ENCODE measurements around the gene CENATAC. TPM values are rescaled to one million over a fixed set of nuclear protein-coding genes. Genes with fewer than 3 reads are reported as not detected.

The CENATAC gene
- total RNA-seq, 1 experiment from 2014 or later, result 61.7 TPM

DNA sequence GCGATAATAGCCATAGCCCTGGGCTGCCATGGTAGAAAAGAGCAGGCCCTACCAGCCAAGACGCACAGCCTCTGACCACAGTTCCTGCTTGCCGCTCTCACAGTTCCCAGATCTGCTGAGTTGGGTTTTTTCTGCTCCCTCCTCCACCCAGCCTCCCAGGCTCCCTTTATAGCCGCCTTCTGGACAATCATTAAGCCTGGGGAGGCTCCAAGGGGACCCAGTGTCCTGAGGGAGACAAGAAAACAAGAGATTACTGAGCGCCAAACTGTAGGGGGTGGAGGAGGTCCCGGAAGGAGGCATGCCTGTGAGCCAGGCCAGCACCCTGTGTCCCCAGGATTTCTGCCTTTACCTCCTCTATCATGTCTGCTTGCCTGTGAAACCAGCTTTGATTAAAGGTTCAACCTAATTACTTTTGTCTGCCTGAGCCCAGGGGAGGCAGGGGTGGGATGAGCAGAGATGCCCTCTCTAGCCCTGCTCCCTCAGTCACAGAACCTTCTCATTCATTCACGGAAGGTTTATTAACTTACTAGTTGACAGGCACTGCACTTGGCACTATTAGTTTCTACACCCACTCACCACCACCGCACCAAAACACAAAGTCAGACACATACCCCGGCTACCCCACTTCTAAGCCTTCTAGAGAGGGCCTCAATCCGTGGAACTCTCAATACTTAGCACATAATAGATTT, 31.5 kb downstream of the CENATAC start:
- Histone ChIP-seq H3K27ac (no peak overlapping the region), H3F3A (ENCODE audit: insufficient read depth, low read depth) (peaks cover 17% of the 10 kb centered on the region; the same call in 1 of the 2 replicates), H3K36me3 (ENCODE audit: low read depth) (0 out of 2 replicates have a peak, but pooled peaks cover 10% of the 10 kb centered on the region), H3K4me3 (peak overlapping the region; percentile 80), H3K4me2 (peak overlapping the region; percentile 98), H2AFZ (peak overlapping the region; percentile 99), H3K4me1 (replicated peaks; ENCODE audit: insufficient read depth) (peaks cover 14% of the 10 kb centered on the region; the same call in 1 of the 2 replicates), H3K9me2 (ENCODE audit: insufficient read depth) (no peaks in the 10 kb centered on the region), H4K20me1 (ENCODE audit: insufficient read depth) (no peaks in the 10 kb centered on the region), H3K79me2 (ENCODE audit: low read depth) (peaks cover 16% of the 10 kb centered on the region), H3K27me3 (ENCODE audit: insufficient read depth, low read depth) (no peaks in the 10 kb centered on the region), H3K9me3 (ENCODE audit: insufficient read depth, low read depth) (no peaks in the 10 kb centered on the region)
- CTCF ChIA-PET, result interaction anchor here (0.7 to 1.5 kb wide), 2 partner anchors 38 to 79 kb away, joined by 3 to 7 read pairs; partner anchors contain the start of gene VPS11
- DNase-seq, result peak in 1 of 2 experiments; percentile 15
- BruUV-seq (replicated peaks), result no TSS peak
- TF ChIP-seq CTCF (conservative IDR thresholded peaks at IDR 0.05) (no peak), EZH2 (IDR thresholded peaks at IDR 0.05; ENCODE audit: low read depth) (no peak)
- POLR2A ChIA-PET (ENCODE audit: unreplicated experiment), result no interaction called here
- intact Hi-C loops (cut with micrococcal nuclease; ENCODE audit: unreplicated experiment), result no loop called here

GRCh38 chr11:119030029-119030328, 32.0 kb downstream of the CENATAC start:
- no peak for TF ChIP-seq EZH2 (IDR thresholded peaks at IDR 0.05; ENCODE audit: low read depth)
- Histone ChIP-seq H3K4me3 (peak overlapping the region; percentile 80), H3K9me2 (ENCODE audit: insufficient read depth) (no peaks in the 10 kb centered on the region), H3K27me3 (ENCODE audit: insufficient read depth, low read depth) (no peaks in the 10 kb centered on the region), H3K4me2 (peak overlapping the region; percentile 98), H3F3A (ENCODE audit: insufficient read depth, low read depth) (peaks cover 21% of the 10 kb centered on the region; the same call in 1 of the 2 replicates), H3K36me3 (ENCODE audit: low read depth) (0 out of 2 replicates have a peak, but pooled peaks cover 5% of the 10 kb centered on the region), H3K79me2 (ENCODE audit: low read depth) (peaks cover 16% of the 10 kb centered on the region), H4K20me1 (ENCODE audit: insufficient read depth) (no peaks in the 10 kb centered on the region), H3K9me3 (ENCODE audit: insufficient read depth, low read depth) (no peaks in the 10 kb centered on the region), H3K27ac (no peak overlapping the region), H2AFZ (peak overlapping the region; percentile 99), H3K4me1 (replicated peaks; ENCODE audit: insufficient read depth) (peaks cover 14% of the 10 kb centered on the region; the same call in 1 of the 2 replicates)
- intact Hi-C loops (cut with micrococcal nuclease; ENCODE audit: unreplicated experiment), result no loop called here
- TSS peak; percentile 57 for BruUV-seq (replicated peaks)
- POLR2A ChIA-PET (ENCODE audit: unreplicated experiment), result interaction anchor here (0.6 kb wide), 2 partner anchors 73 to 165 kb away, joined by 3 to 11 read pairs; no protein-coding TSS in a partner anchor
- CTCF ChIA-PET, result interaction anchor here (0.7 to 1.5 kb wide), 2 partner anchors 38 to 79 kb away, joined by 3 to 7 read pairs; partner anchors contain the start of gene VPS11
- no peak for DNase-seq

GRCh38 chr11:119030329-119031047, 32.5 kb downstream of the CENATAC start, which contains the start of gene SLC37A4:
Gene SLC37A4 (minus strand): TSS chr11:119030877.
- H3K27ac ChIP-seq, result no peak within 1 kb of the TSS
- H2AFZ ChIP-seq, result peak within 1 kb of the TSS; percentile 99
- peaks cover 16% of the 10 kb centered on the region for H3K79me2 ChIP-seq (ENCODE audit: low read depth)
- H3K4me3 ChIP-seq, result peak within 1 kb of the TSS; percentile 80
- peak within 1 kb of the TSS; percentile 98 for H3K4me2 ChIP-seq
- no peaks in the 10 kb centered on the region for H3K9me2 ChIP-seq (ENCODE audit: insufficient read depth)
- H3K27me3 ChIP-seq (ENCODE audit: insufficient read depth, low read depth), result no peaks in the 10 kb centered on the region
- TF ChIP-seq CTCF (conservative IDR thresholded peaks at IDR 0.05) (no peak; the same call in 1 of the 2 replicates), EZH2 (IDR thresholded peaks at IDR 0.05; ENCODE audit: low read depth) (no peak)
- no peaks in the 10 kb centered on the region for H3K9me3 ChIP-seq (ENCODE audit: insufficient read depth, low read depth)
- intact Hi-C loops (cut with micrococcal nuclease; ENCODE audit: unreplicated experiment), result no loop called here
- POLR2A ChIA-PET (ENCODE audit: unreplicated experiment), result interaction anchor here (0.5 to 0.6 kb wide), 3 partner anchors 8 to 165 kb away, joined by 3 to 11 read pairs (median 3); no protein-coding TSS in a partner anchor
- no peaks in the 10 kb centered on the region for H4K20me1 ChIP-seq (ENCODE audit: insufficient read depth)
- H3K36me3 ChIP-seq (ENCODE audit: low read depth), result no peaks in the 10 kb centered on the region
- no TSS peak for BruUV-seq (replicated peaks)
- H3F3A ChIP-seq (ENCODE audit: insufficient read depth, low read depth), result peaks cover 23% of the 10 kb centered on the region; the same call in 1 of the 2 replicates
- H3K4me1 ChIP-seq (replicated peaks; ENCODE audit: insufficient read depth), result peaks cover 14% of the 10 kb centered on the region; the same call in 1 of the 2 replicates
- CTCF ChIA-PET, result interaction anchor here (0.7 to 1.5 kb wide), 2 partner anchors 37 to 80 kb away, joined by 3 to 7 read pairs; partner anchors contain the start of gene VPS11
- peak; percentile 98 to 99 for DNase-seq

Measured in PC-9 (cell line).